ENCODE measurements around the gene SZRD1.
A peak's percentile ranks its signal among the peaks of the same experiment; 100 is the strongest.

The SZRD1 gene

DNA sequence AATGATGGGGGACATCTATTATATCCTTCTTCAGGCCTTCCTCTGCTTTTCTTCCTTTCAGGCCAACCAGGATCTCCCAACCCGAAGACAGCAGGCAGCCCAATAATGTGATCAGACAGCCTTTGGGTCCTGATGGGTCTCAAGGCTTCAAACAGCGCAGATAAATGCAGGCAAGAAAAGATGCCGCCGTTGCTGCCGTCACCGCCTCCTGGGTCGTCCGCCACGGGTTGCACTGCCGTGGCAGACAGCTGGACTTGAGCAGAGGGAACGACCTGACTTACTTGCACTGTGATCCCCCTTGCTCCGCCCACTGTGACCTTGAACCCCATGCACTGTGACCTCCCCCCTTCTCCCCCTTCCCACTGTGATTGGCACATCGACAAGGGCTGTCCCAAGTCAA, 27.9 kb downstream of the SZRD1 start:
- no peak for DNase-seq (ENCODE audit: low read depth in 2 of 2)

DNA sequence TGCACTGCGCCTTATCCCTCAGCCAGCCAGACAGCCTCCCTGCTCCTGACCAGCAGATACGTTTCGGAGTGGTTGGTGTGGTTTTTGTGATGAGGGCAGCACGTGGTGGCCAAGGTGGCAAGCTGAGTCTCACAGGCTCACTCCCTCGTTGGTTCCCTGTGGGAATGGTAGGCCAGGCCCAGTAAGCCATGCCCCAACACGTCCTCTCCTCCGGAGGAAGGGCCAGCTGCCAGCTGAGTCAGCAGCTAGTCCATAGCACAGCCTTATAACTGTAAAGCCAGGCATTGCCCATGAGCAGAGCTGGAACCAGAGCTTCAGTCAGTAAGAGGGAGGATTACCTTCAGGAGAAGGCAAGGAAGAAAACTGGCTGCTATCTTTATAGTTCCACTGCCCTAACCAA, 29.5 kb downstream of the SZRD1 start:
- DNase-seq (ENCODE audit: low read depth in 2 of 2), result peak in 1 of 2 experiments; percentile 23

- DNase-seq (ENCODE audit: low read depth in 2 of 2), result no peak
Observed at GRCh38 chr1:16397120-16397519, 30.1 kb downstream of the SZRD1 start.

DNA sequence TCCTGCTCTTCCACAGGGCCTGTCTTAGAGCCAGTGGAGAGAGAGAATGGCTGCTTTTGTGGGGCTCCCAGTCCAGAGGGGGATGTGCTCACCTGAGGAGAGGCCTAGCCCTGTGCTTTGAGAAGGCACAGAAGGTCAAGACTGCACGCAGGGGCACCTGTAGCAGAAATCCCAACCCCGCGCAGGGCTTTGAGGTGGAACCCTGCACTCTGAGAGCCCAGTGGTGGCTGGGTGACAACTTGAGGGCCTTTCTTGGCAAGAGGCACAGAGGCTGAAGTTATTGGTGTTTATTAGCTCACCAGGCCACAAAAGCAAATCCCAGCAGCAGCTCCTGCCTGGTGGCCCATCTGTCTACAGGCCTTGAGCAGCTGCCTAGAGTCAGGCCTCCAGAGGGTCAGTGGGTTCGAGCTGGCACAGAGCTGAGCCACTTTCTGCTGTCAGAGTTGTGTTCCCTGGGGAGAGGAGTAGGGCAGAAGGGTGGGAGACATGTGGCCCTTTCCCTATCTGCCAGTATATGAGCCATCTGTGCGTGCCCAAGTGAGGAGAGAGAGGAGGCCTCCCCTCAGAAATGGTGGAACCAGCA, 31.4 kb downstream of the SZRD1 start:
- no peak for DNase-seq (ENCODE audit: low read depth in 2 of 2)

DNA sequence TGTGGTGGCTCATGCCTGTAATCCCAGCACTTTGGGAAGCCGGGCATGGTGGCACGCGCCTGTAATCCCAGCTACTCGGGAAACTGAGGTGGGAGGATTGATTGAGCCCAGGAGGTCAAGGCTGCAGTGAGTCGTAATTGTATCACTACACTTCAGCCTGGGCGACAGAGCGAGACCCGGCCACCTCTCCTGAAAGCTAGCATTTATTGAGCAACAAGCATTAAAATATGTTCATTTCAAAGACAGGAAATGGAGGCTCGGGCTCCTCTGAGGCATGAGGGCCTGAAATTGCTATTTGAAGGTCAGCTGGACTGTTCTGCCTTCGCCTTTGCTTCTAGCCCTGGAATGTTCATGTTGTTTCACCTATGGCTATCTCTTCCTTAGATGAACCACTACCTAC, 35.7 kb downstream of the SZRD1 start:
- DNase-seq (ENCODE audit: low read depth in 2 of 2), result no peak

DNA sequence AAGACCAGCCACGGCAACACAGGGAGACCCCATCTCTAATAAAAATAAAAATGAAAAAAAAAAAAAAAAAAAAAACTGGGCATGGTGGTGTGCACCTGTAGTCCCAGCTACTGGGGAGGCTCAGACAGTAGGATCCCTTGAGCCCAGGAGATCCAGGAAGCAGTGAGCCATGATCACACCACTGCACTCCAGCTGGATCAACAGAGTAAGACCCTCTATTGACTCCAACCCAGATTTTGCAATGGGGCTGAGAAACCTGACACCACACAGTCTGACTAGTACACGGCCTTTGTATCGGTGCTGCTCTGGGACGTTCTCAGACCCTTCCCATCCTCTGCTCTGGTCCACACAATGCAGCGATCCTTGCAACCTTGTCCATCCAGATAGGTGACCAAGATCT, 38.4 kb downstream of the SZRD1 start:
- no peak for DNase-seq (ENCODE audit: low read depth in 2 of 2)

DNA sequence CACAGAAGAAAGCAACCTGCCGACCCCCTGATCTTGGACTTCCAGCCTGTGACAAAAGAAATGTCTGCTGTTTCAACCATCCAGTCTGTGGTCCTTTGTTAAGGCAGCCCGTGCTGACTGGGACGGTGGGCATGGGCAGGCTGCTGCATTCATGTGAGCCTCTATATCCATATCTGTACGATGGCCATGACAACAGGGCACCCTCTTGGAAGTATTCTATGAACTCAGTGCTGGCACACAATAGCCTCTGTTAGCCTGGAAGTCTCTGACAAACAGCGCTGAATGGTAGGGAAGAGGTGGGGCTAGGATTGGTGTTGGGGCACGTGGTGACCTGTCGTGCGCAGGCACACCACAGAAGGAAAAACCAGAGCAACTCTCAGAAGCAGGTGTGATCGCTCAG, 39.8 kb downstream of the SZRD1 start:
- no peak for DNase-seq (ENCODE audit: low read depth in 2 of 2)

- no peak for DNase-seq (ENCODE audit: low read depth in 2 of 2)
Observed at GRCh38 chr1:16409536-16410152, 42.6 kb downstream of the SZRD1 start.

DNA sequence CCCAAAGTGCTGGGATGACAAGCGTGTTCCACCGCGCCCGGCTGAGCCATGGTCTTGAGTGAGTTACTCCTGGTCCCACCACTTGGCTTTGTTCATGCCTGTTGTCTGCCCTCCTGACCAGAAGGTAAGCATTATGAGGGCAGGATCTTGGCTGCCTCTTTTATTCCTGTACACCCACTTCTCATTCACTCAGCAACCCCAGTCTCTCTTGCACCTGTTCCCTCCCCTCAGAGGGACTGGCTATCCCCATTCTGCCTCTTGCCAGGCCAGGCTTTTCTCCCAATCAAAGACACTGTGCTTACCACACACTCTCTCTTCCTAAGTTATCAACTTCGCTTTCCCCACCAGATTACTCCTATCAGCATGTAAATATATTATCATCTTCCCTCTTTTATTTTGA, 43.8 kb downstream of the SZRD1 start:
- no peak for DNase-seq (ENCODE audit: low read depth in 2 of 2)

DNA sequence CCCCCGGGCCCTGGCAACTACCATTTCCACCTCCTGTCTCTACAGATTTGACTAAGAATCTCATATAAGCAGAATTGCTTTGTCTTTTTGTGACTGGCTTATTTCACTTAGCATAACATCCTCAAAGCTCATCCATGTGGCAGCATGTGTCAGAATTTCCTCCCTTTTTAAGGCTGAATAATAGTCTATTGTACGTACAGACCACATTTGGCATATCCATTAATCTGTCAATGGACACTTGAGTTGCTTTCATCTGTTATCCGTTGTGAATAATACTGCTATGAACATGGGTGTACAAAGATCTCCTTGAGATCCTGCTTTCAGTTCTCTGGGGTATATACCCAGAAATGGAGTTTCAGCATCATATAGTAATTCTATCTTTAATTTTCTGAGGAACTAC, 46.1 kb downstream of the SZRD1 start:
- DNase-seq (ENCODE audit: low read depth in 2 of 2), result no peak

DNA sequence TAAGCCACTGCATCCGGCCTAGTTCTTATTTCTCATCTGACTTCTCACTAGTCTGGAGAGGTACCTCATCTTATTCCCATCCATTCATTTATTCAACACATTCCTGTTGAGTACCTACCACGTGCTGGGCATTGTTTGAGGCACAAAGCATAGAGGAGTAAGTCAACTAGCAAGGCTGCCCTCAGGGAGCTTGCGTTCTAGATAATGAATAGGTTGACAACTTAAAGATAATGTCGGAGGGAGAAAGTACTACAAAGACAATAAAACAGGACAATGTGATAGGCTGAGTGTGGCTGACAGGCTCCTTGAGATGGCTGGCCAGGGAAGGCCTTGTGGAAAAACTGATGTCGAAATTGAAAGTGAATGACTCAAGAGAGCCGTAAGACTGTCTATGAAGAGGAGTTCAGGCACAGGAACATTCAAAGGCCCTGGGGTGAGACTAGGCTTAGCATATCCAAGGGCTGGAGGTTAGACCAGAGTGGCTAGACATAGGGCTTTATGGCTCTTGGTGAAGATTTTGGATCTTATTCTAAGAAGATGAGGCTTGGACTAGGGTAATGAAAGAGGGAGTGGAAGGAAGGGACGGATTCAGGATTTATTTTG, 51.9 kb downstream of the SZRD1 start:
- no peak for DNase-seq (ENCODE audit: low read depth in 2 of 2)

- no peak for DNase-seq (ENCODE audit: low read depth in 2 of 2)
Observed at GRCh38 chr1:16420424-16421118, 53.5 kb downstream of the SZRD1 start.

GRCh38 chr1:16421201-16421600, 54.2 kb downstream of the SZRD1 start:
- DNase-seq (ENCODE audit: low read depth in 2 of 2), result no peak

DNA sequence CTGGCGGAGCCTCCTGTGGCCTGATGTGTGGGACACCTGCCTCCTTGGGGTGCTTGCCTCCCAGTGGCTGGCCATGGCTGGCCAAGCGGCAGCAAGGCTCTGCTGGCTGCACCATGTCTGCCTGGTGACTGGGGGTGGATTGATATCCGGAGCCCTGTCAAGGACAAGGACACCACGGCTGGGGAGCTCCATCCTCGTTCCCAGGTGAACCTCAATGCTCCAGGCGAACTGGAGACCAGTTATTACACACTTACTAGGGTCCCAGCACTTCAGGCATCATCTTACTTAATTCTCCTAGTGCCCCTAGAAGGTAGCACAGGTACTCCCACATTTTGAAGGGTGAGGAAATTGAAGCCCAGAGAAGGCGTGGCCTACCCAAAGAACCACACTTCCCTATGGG, 55.0 kb downstream of the SZRD1 start:
- no peak for DNase-seq (ENCODE audit: low read depth in 2 of 2)

DNA sequence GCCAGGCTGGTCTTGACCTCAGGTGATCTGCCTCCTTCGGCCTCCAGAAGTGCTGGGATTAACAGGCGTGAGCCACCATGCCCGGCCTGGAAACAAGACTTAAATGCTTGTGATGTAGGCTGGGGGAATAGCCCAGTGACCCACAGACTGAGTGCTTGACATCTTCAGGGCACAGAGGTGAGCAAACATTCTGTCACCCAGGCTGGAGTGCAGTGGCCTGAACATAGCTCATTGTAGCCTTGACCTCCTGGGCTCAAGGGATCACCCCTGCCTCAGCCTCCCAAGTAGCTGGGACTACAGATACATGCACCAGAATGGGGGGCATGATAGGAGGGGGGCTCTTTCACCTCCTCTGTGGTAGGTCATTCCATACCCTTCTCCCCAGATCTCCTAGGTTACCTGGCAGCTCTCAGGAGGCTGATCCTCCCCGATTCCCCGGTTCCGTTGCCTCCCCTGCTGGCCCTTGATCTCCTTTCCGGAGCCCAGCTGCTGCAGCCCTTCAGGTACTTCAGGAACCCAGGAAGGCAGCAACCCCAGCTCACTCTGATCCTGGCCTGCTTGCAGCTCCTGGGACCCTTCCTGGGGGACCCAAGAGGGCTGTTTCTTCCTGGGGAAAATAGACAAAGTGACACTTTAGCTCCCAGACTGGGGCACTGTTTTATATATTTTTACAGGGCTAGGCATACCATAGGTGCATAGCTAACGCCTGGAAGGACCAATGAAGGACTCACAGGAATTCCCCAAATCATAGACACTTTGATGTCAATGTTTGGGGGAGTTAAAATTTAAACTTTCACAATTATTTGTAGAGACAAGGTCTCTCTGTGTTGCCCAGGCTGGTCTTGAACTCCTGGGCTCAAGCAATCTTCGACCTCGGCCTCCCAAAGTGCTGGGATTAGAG, 58.3 kb downstream of the SZRD1 start:
- DNase-seq (ENCODE audit: low read depth in 2 of 2), result no peak

DNA sequence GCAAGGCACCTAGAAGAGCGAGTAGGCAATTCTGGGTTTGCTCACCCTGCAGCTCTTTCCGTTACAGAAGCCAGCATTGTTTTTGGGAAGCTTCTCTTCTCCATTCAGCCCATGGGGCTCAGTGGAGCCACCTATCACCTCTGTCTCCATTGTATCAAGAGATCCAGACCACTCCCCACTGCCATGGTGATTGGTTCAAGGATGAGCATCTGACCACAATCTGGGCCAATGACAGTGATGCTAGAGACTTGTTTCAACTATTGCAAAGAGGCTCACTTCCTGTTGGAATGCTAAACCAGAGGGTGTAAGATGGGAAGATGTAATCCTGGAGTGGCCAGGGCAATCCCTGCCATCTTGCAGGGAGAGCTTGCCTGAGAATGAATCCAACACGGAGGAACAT, 63.6 kb downstream of the SZRD1 start:
- no peak for DNase-seq (ENCODE audit: low read depth in 2 of 2)

- DNase-seq (ENCODE audit: low read depth in 2 of 2), result no peak
Observed at GRCh38 chr1:16433030-16433429, 66.0 kb downstream of the SZRD1 start.

GRCh38 chr1:16434007-16434406, 67.0 kb downstream of the SZRD1 start:
- no peak for DNase-seq (ENCODE audit: low read depth in 2 of 2)

GRCh38 chr1:16434501-16434900, 67.5 kb downstream of the SZRD1 start:
- peak; percentile 9 to 13 for DNase-seq (ENCODE audit: low read depth in 2 of 2)

- no peak for DNase-seq (ENCODE audit: low read depth in 2 of 2)
Observed at GRCh38 chr1:16436946-16437474, 70.0 kb downstream of the SZRD1 start, which contains the start of gene SPATA21. Gene SPATA21 (minus strand): TSS chr1:16437424. CDS start chr1:16431371, 6,053 bp downstream.

DNA sequence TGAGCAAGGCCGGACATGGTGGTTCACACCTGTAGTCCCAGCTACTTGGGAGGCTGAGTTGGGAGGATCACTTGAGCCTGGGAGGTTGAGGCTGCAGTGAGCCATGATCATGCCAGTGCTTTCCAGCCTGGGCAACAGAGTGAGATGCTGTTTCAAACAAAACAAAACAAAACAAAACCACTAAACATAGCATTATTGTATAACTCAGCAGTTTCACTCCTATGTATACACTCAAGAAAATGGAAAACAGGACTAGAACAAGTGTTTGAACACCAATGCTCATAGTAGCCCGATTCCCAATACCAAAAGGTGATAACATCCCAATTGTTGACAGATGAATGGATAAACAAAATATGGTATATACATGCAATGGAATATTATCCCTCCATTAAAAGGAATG, 71.5 kb downstream of the SZRD1 start:
- DNase-seq (ENCODE audit: low read depth in 2 of 2), result no peak

GRCh38 chr1:16438924-16439323, 71.9 kb downstream of the SZRD1 start:
- no peak for DNase-seq (ENCODE audit: low read depth in 2 of 2)

Data from fibroblast of skin of left quadriceps (primary cell).